ENCODE results near the gene ZNF420. TPM values are rescaled to one million over a fixed set of nuclear protein-coding genes. Genes with fewer than 3 reads are reported as not detected.
"Not testable (repeated sequence)": the region's sequence is repeated elsewhere in the genome, so short reads cannot be mapped to it uniquely, and the experiment has no call there.

The ZNF420 gene
- polyA plus RNA-seq, 3 donors, result 1.4 to 2.5 (median 1.8) TPM

DNA sequence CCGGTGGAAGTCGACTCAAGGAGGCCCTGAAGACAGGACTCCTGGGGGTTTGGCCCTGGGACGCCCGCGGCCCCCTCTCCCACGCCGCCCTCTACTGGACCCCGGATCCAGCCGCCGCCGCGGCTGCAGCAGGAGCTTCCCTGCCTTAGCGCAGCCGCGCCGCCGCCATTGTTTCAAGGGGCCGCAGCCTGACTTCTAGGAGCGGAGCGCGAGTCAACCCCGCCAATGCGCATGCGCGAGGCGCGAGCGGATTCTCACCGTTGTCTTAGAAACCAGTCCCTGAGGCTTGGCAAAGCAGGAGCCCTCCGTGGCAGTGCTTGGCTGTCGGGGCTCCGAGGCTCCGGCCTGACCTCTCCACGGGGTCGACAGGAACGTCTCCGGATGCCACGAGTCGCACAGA is 19.1 kb upstream of the ZNF420 start:
- H3K4me2 ChIP-seq (replicated peaks; ENCODE audit: extremely low read depth, low read length, poor library complexity, severe bottlenecking), result no peak overlapping the region
- Mint-ChIP-seq H3K4me3 (no peak overlapping the region), H3K27me3 (ENCODE audit: low read depth in 3 of 3) (peaks cover 0 to 5% (median 0%) of the 10 kb centered on the region in 3 donors), H3K27ac (no peak overlapping the region), H3K9me3 (peaks cover 59 to 91% (median 76%) of the 10 kb centered on the region in 7 donors), H3K36me3 (no peaks in the 10 kb centered on the region), H3K4me1 (no peaks in the 10 kb centered on the region)
- H3K9me3 ChIP-seq (replicated peaks in 1 of 2; ENCODE audit: control insufficient read depth in 1 of 2, insufficient read depth in 1 of 2, low read length in 2 of 2), result peaks cover 70 to 95% of the 10 kb centered on the region in 2 donors
- no peaks in the 10 kb centered on the region for H3K79me2 ChIP-seq (ENCODE audit: insufficient read depth, low read length)
- TF ChIP-seq CTCF (IDR thresholded peaks at IDR 0.05), result no peak
- H3K27ac ChIP-seq (ENCODE audit: low read depth in 1 of 2, low read length in 2 of 2), result no peak overlapping the region
- 47% methylated on average over 39 of the region's 39 CpGs for WGBS (ENCODE audit: insufficient coverage)
- no peak overlapping the region for H3K4me3 ChIP-seq (replicated peaks in 1 of 3; ENCODE audit: low read depth in 2 of 3, low read length in 3 of 3)
- H3K36me3 ChIP-seq (replicated peaks in 1 of 2; ENCODE audit: control insufficient read depth in 1 of 2, insufficient read depth in 2 of 2, low read length in 2 of 2), result no peaks in the 10 kb centered on the region
- H3K4me1 ChIP-seq (ENCODE audit: control insufficient read depth in 1 of 2, insufficient read depth in 2 of 2, low read length in 2 of 2), result no peaks in the 10 kb centered on the region
- H4K20me1 ChIP-seq (ENCODE audit: insufficient read depth, low read length), result no peaks in the 10 kb centered on the region
- no peak for DNase-seq
- H3K9ac ChIP-seq (ENCODE audit: insufficient read depth, low read length, poor library complexity, severe bottlenecking), result no peak overlapping the region
- H3K27me3 ChIP-seq (ENCODE audit: control insufficient read depth in 2 of 2, insufficient read depth in 2 of 2, low read length in 2 of 2), result no peaks in the 10 kb centered on the region
- no peak overlapping the region for H2AFZ ChIP-seq (ENCODE audit: insufficient read depth, low read depth, low read length, poor library complexity, severe bottlenecking)
- intact Hi-C loops (cut with micrococcal nuclease), result no loop called here

DNA sequence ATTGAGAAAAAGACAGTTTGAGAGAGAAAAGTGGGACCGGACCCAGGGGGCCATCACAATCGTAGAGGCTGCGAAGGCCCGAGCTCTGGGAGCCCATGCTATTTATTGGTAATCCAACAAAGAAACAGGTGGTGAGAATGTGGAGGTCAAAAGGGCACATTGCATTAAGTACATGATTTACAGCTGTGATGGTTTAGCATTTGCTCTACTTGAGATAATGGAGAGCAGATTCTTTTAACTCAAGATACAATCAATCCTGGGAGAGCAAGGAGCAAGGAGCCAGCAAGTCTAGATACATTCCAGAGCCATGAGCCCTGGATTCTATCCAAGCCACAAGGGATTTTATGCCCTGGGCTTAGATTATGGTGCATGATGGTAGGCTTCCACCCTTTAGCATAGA is 13.3 kb upstream of the ZNF420 start:
- 85% methylated on average over 4 of the region's 4 CpGs for WGBS (ENCODE audit: insufficient coverage)
- H3K4me2 ChIP-seq (replicated peaks; ENCODE audit: extremely low read depth, low read length, poor library complexity, severe bottlenecking); H2AFZ ChIP-seq (ENCODE audit: insufficient read depth, low read depth, low read length, poor library complexity, severe bottlenecking); DNase-seq; H3K4me3 Mint-ChIP-seq; H3K4me1 ChIP-seq (ENCODE audit: control insufficient read depth in 1 of 2, insufficient read depth in 2 of 2, low read length in 2 of 2); intact Hi-C loops (cut with micrococcal nuclease); H3K27me3 Mint-ChIP-seq (ENCODE audit: low read depth in 3 of 3); H3K4me3 ChIP-seq (replicated peaks in 1 of 3; ENCODE audit: low read depth in 2 of 3, low read length in 3 of 3); H3K36me3 Mint-ChIP-seq; H3K9ac ChIP-seq (ENCODE audit: insufficient read depth, low read length, poor library complexity, severe bottlenecking); H3K27me3 ChIP-seq (ENCODE audit: control insufficient read depth in 2 of 2, insufficient read depth in 2 of 2, low read length in 2 of 2); H4K20me1 ChIP-seq (ENCODE audit: insufficient read depth, low read length); H3K36me3 ChIP-seq (replicated peaks in 1 of 2; ENCODE audit: control insufficient read depth in 1 of 2, insufficient read depth in 2 of 2, low read length in 2 of 2); H3K4me1 Mint-ChIP-seq; H3K27ac ChIP-seq (ENCODE audit: low read depth in 1 of 2, low read length in 2 of 2); H3K27ac Mint-ChIP-seq; H3K79me2 ChIP-seq (ENCODE audit: insufficient read depth, low read length): not testable (repeated sequence)
- peaks cover 28 to 57% (median 51%) of the 10 kb centered on the region in 7 donors for H3K9me3 Mint-ChIP-seq
- peaks cover 35 to 78% of the 10 kb centered on the region in 2 donors for H3K9me3 ChIP-seq (replicated peaks in 1 of 2; ENCODE audit: control insufficient read depth in 1 of 2, insufficient read depth in 1 of 2, low read length in 2 of 2)
